C4-2B (cell line): ENCODE data around the gene HK1.
"Not testable (repeated sequence)": the region's sequence is repeated elsewhere in the genome, so short reads cannot be mapped to it uniquely, and the experiment has no call there.

Source experiments
- H3K27ac ChIP-seq: fragments of 450-650 bp; 2 replicates; pipeline ENCODE4 v1.5.1; 2017
- CTCF ChIP-seq: fragments of 450-650 bp; conservative IDR thresholded peaks from 2 replicates; pipeline ENCODE4 v1.5.1; 2017; ENCODE audit warnings: mild to moderate bottlenecking
- ZFX ChIP-seq: fragments of 450-650 bp; IDR thresholded peaks from 2 replicates; pipeline ENCODE4 v1.6.1; 2017

HK1 gene

GRCh38 chr10:69246036-69246435 is 32.3 kb upstream of the HK1 start:
- TF ChIP-seq CTCF (no peak), ZFX (no peak)

GRCh38 chr10:69246581-69247312 is 31.5 kb upstream of the HK1 start:
- no peak overlapping the region for H3K27ac ChIP-seq
- TF ChIP-seq CTCF (no peak), ZFX (no peak)

More at GRCh38 chr10:69246036-69246435, 32.3 kb upstream of the HK1 start:
- no peak overlapping the region for H3K27ac ChIP-seq

GRCh38 chr10:69247313-69247710 is 31.0 kb upstream of the HK1 start:
- TF ChIP-seq CTCF (no peak), ZFX (no peak)

GRCh38 chr10:69248117-69248730 is 30.1 kb upstream of the HK1 start:
- no peak overlapping the region for H3K27ac ChIP-seq
- TF ChIP-seq ZFX (no peak), CTCF (no peak)

More at GRCh38 chr10:69247313-69247710, 31.0 kb upstream of the HK1 start:
- H3K27ac ChIP-seq: no peak overlapping the region

- H3K27ac ChIP-seq: peak overlapping the region; percentile 15; the same call in 1 of the 2 replicates
- TF ChIP-seq ZFX (no peak), CTCF (no peak)
Observed at GRCh38 chr10:69250041-69250440, 28.3 kb upstream of the HK1 start.

- not testable (repeated sequence) for H3K27ac ChIP-seq
Observed at GRCh38 chr10:69251417-69251816, 26.9 kb upstream of the HK1 start.

GRCh38 chr10:69253171-69253570 is 25.1 kb upstream of the HK1 start:
- no peak overlapping the region for H3K27ac ChIP-seq
- TF ChIP-seq CTCF (no peak), ZFX (no peak)
